ENCODE measurements around the gene HIKESHI.
"Not testable (repeated sequence)": the region's sequence is repeated elsewhere in the genome, so short reads cannot be mapped to it uniquely, and the experiment has no call there.

The HIKESHI gene

DNA sequence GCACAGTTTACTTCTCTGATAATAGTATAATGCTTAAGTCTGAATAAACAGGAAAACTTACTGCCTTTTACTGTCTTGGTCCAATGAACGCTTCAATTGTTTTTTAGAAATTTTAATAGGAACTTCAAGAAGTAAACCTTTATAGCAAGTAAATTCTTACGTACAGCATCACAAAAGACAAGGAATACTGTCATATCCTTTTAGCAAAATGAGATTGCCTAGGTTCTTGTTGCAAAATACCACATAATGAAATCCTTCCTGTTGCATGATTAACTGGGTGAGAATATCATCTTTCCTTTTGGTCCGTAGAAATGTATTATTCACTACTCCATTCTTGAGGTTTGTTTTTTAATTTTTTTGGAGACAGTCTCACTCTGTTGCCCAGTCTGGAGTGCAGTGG, 22.3 kb upstream of the HIKESHI start:
- no peak overlapping the region for H3K27ac Mint-ChIP-seq
- no peak overlapping the region for H3K4me3 Mint-ChIP-seq
- no peaks in the 10 kb centered on the region for H3K9me3 Mint-ChIP-seq
- H3K27me3 Mint-ChIP-seq, result no peaks in the 10 kb centered on the region
- peaks cover 96% of the 10 kb centered on the region for H3K36me3 Mint-ChIP-seq (ENCODE audit: low read depth)
- H3K4me1 Mint-ChIP-seq (ENCODE audit: low read depth), result peaks cover 70% of the 10 kb centered on the region
- DNase-seq, result no peak

GRCh38 chr11:86287468-86287796, 14.6 kb upstream of the HIKESHI start:
- H3K27ac Mint-ChIP-seq, result peak overlapping the region; percentile 95
- peak overlapping the region; percentile 41 for H3K4me3 Mint-ChIP-seq

GRCh38 chr11:86288776-86289507, 13.1 kb upstream of the HIKESHI start:
- Mint-ChIP-seq H3K27me3 (no peaks in the 10 kb centered on the region), H3K4me1 (ENCODE audit: low read depth) (peaks cover 91% of the 10 kb centered on the region), H3K27ac (peak overlapping the region; percentile 95), H3K36me3 (ENCODE audit: low read depth) (peaks cover 53% of the 10 kb centered on the region), H3K9me3 (peaks cover 5% of the 10 kb centered on the region), H3K4me3 (peak overlapping the region; percentile 13)
- peak; percentile 53 for DNase-seq

More at GRCh38 chr11:86287468-86287796, 14.6 kb upstream of the HIKESHI start:
- Mint-ChIP-seq H3K9me3 (peaks cover 1% of the 10 kb centered on the region), H3K4me1 (ENCODE audit: low read depth) (peaks cover 91% of the 10 kb centered on the region), H3K27me3 (no peaks in the 10 kb centered on the region), H3K36me3 (ENCODE audit: low read depth) (peaks cover 61% of the 10 kb centered on the region)
- no peak for DNase-seq

DNA sequence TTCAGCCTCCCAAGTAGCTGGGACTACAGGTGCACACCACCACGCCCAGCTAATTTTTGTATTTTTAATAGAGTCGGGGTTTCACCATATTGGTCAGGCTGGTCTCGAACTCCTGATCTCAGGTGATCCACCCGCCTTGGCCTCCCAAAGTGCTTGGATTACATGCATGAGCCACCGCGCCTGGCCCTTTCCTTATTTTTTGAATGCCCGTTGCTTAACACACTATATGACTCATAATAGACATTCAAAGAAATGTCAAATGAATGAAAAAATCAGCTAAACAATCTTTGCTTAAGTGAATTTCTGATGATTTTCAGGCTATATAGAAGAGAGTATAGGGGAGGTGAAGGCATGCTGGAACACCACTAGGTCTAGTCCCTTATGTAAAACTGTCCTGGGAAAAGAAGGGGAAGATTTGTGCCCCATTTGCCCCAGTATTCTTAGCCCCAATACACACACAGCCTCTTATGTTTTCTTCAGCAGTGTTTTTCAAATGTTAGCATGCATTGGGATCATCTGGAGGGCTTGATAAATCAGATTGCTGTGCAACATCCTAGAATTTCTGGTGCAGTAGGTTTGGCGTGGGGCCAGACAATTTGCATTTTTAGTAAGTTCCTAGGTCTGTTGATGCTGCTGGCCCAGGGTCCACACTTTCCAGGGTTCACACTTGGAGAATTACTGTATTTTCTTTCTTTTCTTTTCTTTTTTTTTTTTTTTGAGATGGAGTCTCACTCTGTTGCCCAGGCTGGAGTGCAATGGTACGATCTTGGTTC, 12.3 kb upstream of the HIKESHI start:
- H3K27ac Mint-ChIP-seq, result peak overlapping the region; percentile 95
- DNase-seq, result peak; percentile 38
- H3K4me3 Mint-ChIP-seq, result peak overlapping the region; percentile 49
- not testable (repeated sequence) for H3K9me3 Mint-ChIP-seq, H3K27me3 Mint-ChIP-seq
- peaks cover 48% of the 10 kb centered on the region for H3K36me3 Mint-ChIP-seq (ENCODE audit: low read depth)
- H3K4me1 Mint-ChIP-seq (ENCODE audit: low read depth), result peaks cover 91% of the 10 kb centered on the region

- Mint-ChIP-seq H3K4me1 (ENCODE audit: low read depth) (peaks cover 77% of the 10 kb centered on the region), H3K27me3 (no peaks in the 10 kb centered on the region), H3K27ac (peak overlapping the region; percentile 95), H3K36me3 (ENCODE audit: low read depth) (peaks cover 34% of the 10 kb centered on the region), H3K4me3 (peak overlapping the region; percentile 54), H3K9me3 (peaks cover 5% of the 10 kb centered on the region)
- DNase-seq, result peak; percentile 74
Measured at GRCh38 chr11:86291466-86292262, 10.4 kb upstream of the HIKESHI start.

- H3K36me3 Mint-ChIP-seq (ENCODE audit: low read depth), result peaks cover 31% of the 10 kb centered on the region
- peak overlapping the region; percentile 95 for H3K27ac Mint-ChIP-seq
- peak; percentile 54 for DNase-seq
- H3K27me3 Mint-ChIP-seq, result no peaks in the 10 kb centered on the region
- H3K9me3 Mint-ChIP-seq, result peaks cover 5% of the 10 kb centered on the region
- H3K4me3 Mint-ChIP-seq, result peak overlapping the region; percentile 52
- peaks cover 66% of the 10 kb centered on the region for H3K4me1 Mint-ChIP-seq (ENCODE audit: low read depth)
Measured at GRCh38 chr11:86292912-86293616, 9.0 kb upstream of the HIKESHI start.

DNA sequence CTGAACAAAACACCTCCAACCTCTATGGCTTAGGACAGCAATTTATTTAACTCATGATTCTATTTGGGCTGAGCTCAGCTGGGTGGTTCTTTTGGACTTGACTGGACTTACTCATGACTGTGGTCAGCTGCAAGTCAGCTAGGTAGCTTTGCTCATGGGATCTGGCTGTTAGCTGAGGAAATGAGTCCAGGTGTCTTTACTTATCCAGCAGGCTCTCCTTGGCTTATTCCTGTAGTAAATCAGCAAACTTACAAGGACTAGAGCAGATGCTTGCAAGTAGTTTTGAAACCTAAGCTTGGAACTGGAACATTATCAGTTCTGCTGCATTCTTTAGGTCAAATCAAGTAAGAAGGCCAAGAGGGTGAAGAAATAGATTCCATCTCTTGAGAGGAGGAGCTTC, 8.0 kb upstream of the HIKESHI start:
- no peak for DNase-seq
- Mint-ChIP-seq H3K9me3 (peaks cover 4% of the 10 kb centered on the region), H3K4me1 (ENCODE audit: low read depth) (peaks cover 56% of the 10 kb centered on the region), H3K4me3 (no peak overlapping the region), H3K27ac (peak overlapping the region; percentile 95), H3K36me3 (ENCODE audit: low read depth) (peaks cover 24% of the 10 kb centered on the region), H3K27me3 (no peaks in the 10 kb centered on the region)

DNA sequence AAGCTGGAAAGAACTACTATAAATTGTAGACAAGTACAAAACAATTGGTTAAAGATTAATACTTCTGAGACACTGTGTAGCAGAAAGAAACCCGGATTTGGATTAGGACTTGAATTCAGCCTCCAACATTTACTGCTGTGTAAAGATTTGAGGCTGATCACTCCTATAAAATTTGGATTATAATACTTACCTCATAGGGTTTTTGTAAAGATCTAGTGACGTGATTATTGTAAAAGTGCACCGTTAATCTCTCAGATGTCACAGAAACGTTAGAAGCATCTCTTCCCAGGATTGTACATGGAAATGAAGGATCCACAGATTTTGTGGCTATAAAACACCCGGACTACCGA, 323 bp upstream of the HIKESHI start:
- no peaks in the 10 kb centered on the region for H3K9me3 Mint-ChIP-seq

GRCh38 chr11:86303257-86303656, 1.2 kb downstream of the HIKESHI start:
- Mint-ChIP-seq H3K4me3 (peak overlapping the region; percentile 97), H3K27me3 (no peaks in the 10 kb centered on the region), H3K36me3 (ENCODE audit: low read depth) (peaks cover 38% of the 10 kb centered on the region), H3K4me1 (ENCODE audit: low read depth) (peaks cover 33% of the 10 kb centered on the region), H3K27ac (peak overlapping the region; percentile 98), H3K9me3 (no peaks in the 10 kb centered on the region)
- no peak for DNase-seq

More for the DNA sequence above, 323 bp upstream of the HIKESHI start:
- H3K4me3 Mint-ChIP-seq, result peak overlapping the region; percentile 97
- no peak for DNase-seq
- H3K27me3 Mint-ChIP-seq, result no peaks in the 10 kb centered on the region
- H3K27ac Mint-ChIP-seq, result peak overlapping the region; percentile 98
- peaks cover 33% of the 10 kb centered on the region for H3K4me1 Mint-ChIP-seq (ENCODE audit: low read depth)
- peaks cover 38% of the 10 kb centered on the region for H3K36me3 Mint-ChIP-seq (ENCODE audit: low read depth)

GRCh38 chr11:86308710-86309109, 6.7 kb downstream of the HIKESHI start:
- not testable (repeated sequence) for DNase-seq, H3K9me3 Mint-ChIP-seq, H3K27ac Mint-ChIP-seq, H3K27me3 Mint-ChIP-seq, H3K4me3 Mint-ChIP-seq
- H3K36me3 Mint-ChIP-seq (ENCODE audit: low read depth), result peaks cover 64% of the 10 kb centered on the region
- peaks cover 52% of the 10 kb centered on the region for H3K4me1 Mint-ChIP-seq (ENCODE audit: low read depth)

DNA sequence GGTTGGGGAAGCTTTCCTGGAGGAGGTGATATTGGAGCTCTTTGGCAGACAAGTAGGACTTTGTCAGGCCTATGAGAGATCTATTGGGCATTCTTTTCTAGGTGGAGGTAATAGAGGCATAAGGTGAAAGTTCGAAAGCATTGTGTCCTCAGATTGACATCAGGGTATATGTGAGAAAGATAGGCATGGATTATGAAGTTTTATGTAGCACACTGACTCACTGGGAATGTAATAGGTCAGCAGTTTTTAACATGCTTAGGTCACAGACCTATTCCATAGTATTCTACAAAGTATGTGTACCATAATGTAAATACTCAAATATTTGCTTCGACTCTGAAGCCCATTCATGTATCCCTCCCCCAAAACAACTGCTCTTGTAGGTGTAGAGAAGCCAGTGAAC, 11.8 kb downstream of the HIKESHI start:
- H3K36me3 Mint-ChIP-seq (ENCODE audit: low read depth), result peaks cover 76% of the 10 kb centered on the region
- H3K9me3 Mint-ChIP-seq, result no peaks in the 10 kb centered on the region
- no peaks in the 10 kb centered on the region for H3K27me3 Mint-ChIP-seq
- DNase-seq, result no peak
- peaks cover 38% of the 10 kb centered on the region for H3K4me1 Mint-ChIP-seq (ENCODE audit: low read depth)
- H3K27ac Mint-ChIP-seq, result peak overlapping the region; percentile 13
- no peak overlapping the region for H3K4me3 Mint-ChIP-seq

- no peak for DNase-seq
- Mint-ChIP-seq H3K36me3 (ENCODE audit: low read depth) (peaks cover 74% of the 10 kb centered on the region), H3K27me3 (no peaks in the 10 kb centered on the region), H3K4me1 (ENCODE audit: low read depth) (peaks cover 30% of the 10 kb centered on the region), H3K27ac (no peak overlapping the region), H3K9me3 (no peaks in the 10 kb centered on the region), H3K4me3 (no peak overlapping the region)
Measured at GRCh38 chr11:86314636-86315035, 12.6 kb downstream of the HIKESHI start.

DNA sequence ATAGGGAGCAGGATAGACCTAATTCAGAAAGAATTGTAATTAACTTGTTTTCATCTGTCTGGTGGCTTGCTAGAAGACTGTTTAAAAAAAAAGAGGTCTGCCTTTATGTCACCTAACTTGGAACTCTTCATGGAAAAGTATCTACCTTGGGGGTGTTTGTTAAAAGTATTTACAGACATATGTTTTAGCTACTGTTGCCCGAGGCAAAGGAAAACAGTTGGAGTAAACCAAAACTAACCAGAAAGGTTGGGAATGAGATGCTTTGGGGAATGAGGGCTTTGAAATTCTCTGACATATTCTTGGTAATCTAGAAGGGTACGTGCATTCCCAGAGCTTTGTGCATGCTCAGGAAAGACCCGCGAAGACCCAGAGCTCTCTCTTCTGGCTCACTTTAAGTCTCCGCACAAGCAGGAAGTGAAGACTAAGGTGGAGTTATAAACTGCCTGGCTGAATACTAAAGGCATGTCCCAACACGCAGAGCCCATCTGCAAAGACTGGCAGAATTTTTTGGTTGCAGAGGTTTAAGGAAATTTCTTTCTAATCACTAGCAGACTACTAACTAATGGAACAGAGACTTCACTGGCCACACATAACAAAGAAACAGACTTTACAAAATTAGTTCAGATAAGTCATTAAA, 33.2 kb downstream of the HIKESHI start:
- DNase-seq, result no peak
- Mint-ChIP-seq H3K27me3 (no peaks in the 10 kb centered on the region), H3K27ac (no peak overlapping the region), H3K36me3 (ENCODE audit: low read depth) (peaks cover 90% of the 10 kb centered on the region), H3K4me1 (ENCODE audit: low read depth) (peaks cover 6% of the 10 kb centered on the region), H3K4me3 (no peak overlapping the region), H3K9me3 (no peaks in the 10 kb centered on the region)

GRCh38 chr11:86337227-86337626, 35.2 kb downstream of the HIKESHI start:
- Mint-ChIP-seq H3K4me1 (ENCODE audit: low read depth) (peaks cover 12% of the 10 kb centered on the region), H3K27ac (no peak overlapping the region), H3K4me3 (no peak overlapping the region), H3K9me3 (no peaks in the 10 kb centered on the region), H3K36me3 (ENCODE audit: low read depth) (peaks cover 92% of the 10 kb centered on the region), H3K27me3 (no peaks in the 10 kb centered on the region)
- DNase-seq, result no peak

Measured in activated T-cell treated with anti-CD3 and anti-CD28 coated beads, Interleukin-2, amount 50 U/mL, for 24 hours (primary cell).